ENCODE measurements around the gene GALK1. TPM values are rescaled to one million over a fixed set of nuclear protein-coding genes. Genes with fewer than 3 reads are reported as not detected.

Gene GALK1
- polyA plus RNA-seq, 1 donor (not counting 4 experiments of a cell fraction or from before 2014, with no cell fraction given), result 1.3 TPM

GRCh38 chr17:75771334-75772281 is 6.6 kb upstream of the GALK1 start:
- dilution Hi-C loops (cut with MboI; ENCODE audit: extremely low pct_ligation_motif_present, low sequenced_read_pairs), result no loop called here
- no peak for DNase-seq (ENCODE audit: low read depth, low spot score)
- FAIRE-seq, result no peak
- no peak overlapping the region for H3K9ac ChIP-seq (ENCODE audit: control insufficient read depth, extremely low read depth, insufficient read depth, low read length)
- H3K4me1 ChIP-seq (ENCODE audit: control insufficient read depth, extremely low read depth, insufficient read depth, low read length), result peaks cover 3% of the 10 kb centered on the region
- H3K9me1 ChIP-seq (ENCODE audit: control insufficient read depth, extremely low read depth, insufficient read depth, low read length), result no peaks in the 10 kb centered on the region
- TF ChIP-seq CTCF (optimal IDR thresholded peaks at IDR 0.05 in 1 of 3, IDR thresholded peaks at IDR 0.05 in 1 of 3, conservative IDR thresholded peaks at IDR 0.05 in 1 of 3; ENCODE audit: extremely low read depth in 1 of 3, insufficient read depth in 2 of 3, low read length in 3 of 3) (peak; percentile 21 to 60 (median 25)), EZH2 (IDR thresholded peaks at IDR 0.05; ENCODE audit: low read length) (no peak)
- H3K79me2 ChIP-seq (ENCODE audit: control insufficient read depth, insufficient read depth, low read length), result no peaks in the 10 kb centered on the region
- no peaks in the 10 kb centered on the region for H3K9me3 ChIP-seq (ENCODE audit: control insufficient read depth, low read depth, low read length)
- no peaks in the 10 kb centered on the region for H3K36me3 ChIP-seq (ENCODE audit: control insufficient read depth in 2 of 2, extremely low read depth in 1 of 2, insufficient read depth in 2 of 2, low read length in 2 of 2)
- no peak overlapping the region for H3K4me3 ChIP-seq (ENCODE audit: control insufficient read depth in 2 of 3, extremely low read depth in 1 of 3, insufficient read depth in 2 of 3, low read depth in 1 of 3, low read length in 3 of 3)
- no peaks in the 10 kb centered on the region for H3K27me3 ChIP-seq (ENCODE audit: control insufficient read depth, extremely low read depth, insufficient read depth, low read length)
- no peak overlapping the region for H3K27ac ChIP-seq (ENCODE audit: control insufficient read depth, insufficient read depth, low read length)
- no peak overlapping the region for H2AFZ ChIP-seq (ENCODE audit: control insufficient read depth, low read length)
- peaks cover 5% of the 10 kb centered on the region for H4K20me1 ChIP-seq (ENCODE audit: control insufficient read depth, extremely low read depth, insufficient read depth, low read length)
- no peak overlapping the region for H3K4me2 ChIP-seq (ENCODE audit: control insufficient read depth, extremely low read depth, insufficient read depth, low read depth, low read length)

DNA sequence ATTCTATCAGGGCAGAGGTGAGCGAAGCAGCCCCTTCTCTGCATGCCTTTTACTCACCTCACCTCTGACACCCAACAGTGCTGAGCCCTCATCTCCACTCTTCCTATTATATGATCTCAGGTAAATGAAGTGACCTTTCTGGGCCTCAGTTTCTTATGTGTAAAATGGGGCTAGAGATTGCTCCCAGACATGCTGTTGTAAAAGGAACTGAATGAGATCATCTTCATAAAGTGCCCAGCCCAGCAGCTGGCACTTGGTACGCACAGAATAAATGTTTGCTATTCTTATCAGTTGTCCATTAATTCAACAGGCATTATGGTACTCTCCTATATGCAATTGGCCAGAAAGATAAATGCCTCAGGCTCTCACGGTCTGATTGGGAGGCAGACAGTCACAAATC is 4.5 kb upstream of the GALK1 start:
- Histone ChIP-seq H3K27me3 (ENCODE audit: control insufficient read depth, extremely low read depth, insufficient read depth, low read length) (no peaks in the 10 kb centered on the region), H3K4me2 (ENCODE audit: control insufficient read depth, extremely low read depth, insufficient read depth, low read depth, low read length) (no peak overlapping the region), H3K4me1 (ENCODE audit: control insufficient read depth, extremely low read depth, insufficient read depth, low read length) (no peaks in the 10 kb centered on the region), H3K9me3 (ENCODE audit: control insufficient read depth, low read depth, low read length) (no peaks in the 10 kb centered on the region), H4K20me1 (ENCODE audit: control insufficient read depth, extremely low read depth, insufficient read depth, low read length) (no peaks in the 10 kb centered on the region), H3K9me1 (ENCODE audit: control insufficient read depth, extremely low read depth, insufficient read depth, low read length) (no peaks in the 10 kb centered on the region), H3K27ac (ENCODE audit: control insufficient read depth, insufficient read depth, low read length) (no peak overlapping the region), H3K4me3 (ENCODE audit: control insufficient read depth in 2 of 3, extremely low read depth in 1 of 3, insufficient read depth in 2 of 3, low read depth in 1 of 3, low read length in 3 of 3) (no peak overlapping the region), H2AFZ (ENCODE audit: control insufficient read depth, low read length) (no peak overlapping the region), H3K79me2 (ENCODE audit: control insufficient read depth, insufficient read depth, low read length) (no peaks in the 10 kb centered on the region), H3K9ac (ENCODE audit: control insufficient read depth, extremely low read depth, insufficient read depth, low read length) (no peak overlapping the region), H3K36me3 (ENCODE audit: control insufficient read depth in 2 of 2, extremely low read depth in 1 of 2, insufficient read depth in 2 of 2, low read length in 2 of 2) (no peaks in the 10 kb centered on the region)
- DNase-seq (ENCODE audit: low read depth, low spot score), result no peak
- TF ChIP-seq CTCF (optimal IDR thresholded peaks at IDR 0.05 in 1 of 3, IDR thresholded peaks at IDR 0.05 in 1 of 3, conservative IDR thresholded peaks at IDR 0.05 in 1 of 3; ENCODE audit: extremely low read depth in 1 of 3, insufficient read depth in 2 of 3, low read length in 3 of 3) (no peak), EZH2 (IDR thresholded peaks at IDR 0.05; ENCODE audit: low read length) (no peak)
- dilution Hi-C loops (cut with MboI; ENCODE audit: extremely low pct_ligation_motif_present, low sequenced_read_pairs), result no loop called here
- no peak for FAIRE-seq
